UCSD-AML1 (cell line): ENCODE measurements around the gene FMO5.

Experiments
- DNase-seq: peaks from one replicate; lab custom pipeline; 2025; ENCODE audit not compliant: unreplicated experiment; lab: John Stamatoyannopoulos, UW

Gene FMO5, protein sequence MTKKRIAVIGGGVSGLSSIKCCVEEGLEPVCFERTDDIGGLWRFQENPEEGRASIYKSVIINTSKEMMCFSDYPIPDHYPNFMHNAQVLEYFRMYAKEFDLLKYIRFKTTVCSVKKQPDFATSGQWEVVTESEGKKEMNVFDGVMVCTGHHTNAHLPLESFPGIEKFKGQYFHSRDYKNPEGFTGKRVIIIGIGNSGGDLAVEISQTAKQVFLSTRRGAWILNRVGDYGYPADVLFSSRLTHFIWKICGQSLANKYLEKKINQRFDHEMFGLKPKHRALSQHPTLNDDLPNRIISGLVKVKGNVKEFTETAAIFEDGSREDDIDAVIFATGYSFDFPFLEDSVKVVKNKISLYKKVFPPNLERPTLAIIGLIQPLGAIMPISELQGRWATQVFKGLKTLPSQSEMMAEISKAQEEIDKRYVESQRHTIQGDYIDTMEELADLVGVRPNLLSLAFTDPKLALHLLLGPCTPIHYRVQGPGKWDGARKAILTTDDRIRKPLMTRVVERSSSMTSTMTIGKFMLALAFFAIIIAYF

DNA sequence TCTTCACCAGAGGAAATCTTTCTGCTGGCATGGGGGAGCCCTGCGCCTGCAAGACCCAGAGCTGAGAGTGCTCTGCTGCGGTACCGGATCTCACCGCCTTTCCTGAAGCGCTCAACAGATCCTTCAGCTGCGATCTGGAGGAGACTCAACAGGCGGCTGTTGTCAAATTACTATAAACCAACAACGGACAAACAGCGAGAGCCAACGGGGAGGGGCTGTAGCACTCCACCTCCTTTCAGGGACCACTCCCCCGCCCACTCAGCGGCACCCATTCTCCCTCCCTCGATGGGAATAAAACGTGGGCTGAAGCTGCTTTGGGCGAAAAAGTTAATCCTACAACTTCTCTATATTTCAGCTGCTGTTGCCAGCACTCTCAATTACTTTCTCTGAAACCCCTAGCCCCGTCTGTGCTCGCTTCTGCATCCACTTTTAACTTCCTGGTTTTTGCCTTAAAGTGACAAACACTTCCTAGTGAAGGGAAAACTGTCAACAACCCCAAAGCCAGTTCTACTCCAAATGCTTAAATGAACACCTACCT, at the start of gene FMO5:
Gene FMO5 (minus strand): TSS at position 147 of the 538 bp plus-strand sequence. CDS start 310 bp downstream, outside the sequence.
- DNase-seq, result peak; percentile 56

DNA sequence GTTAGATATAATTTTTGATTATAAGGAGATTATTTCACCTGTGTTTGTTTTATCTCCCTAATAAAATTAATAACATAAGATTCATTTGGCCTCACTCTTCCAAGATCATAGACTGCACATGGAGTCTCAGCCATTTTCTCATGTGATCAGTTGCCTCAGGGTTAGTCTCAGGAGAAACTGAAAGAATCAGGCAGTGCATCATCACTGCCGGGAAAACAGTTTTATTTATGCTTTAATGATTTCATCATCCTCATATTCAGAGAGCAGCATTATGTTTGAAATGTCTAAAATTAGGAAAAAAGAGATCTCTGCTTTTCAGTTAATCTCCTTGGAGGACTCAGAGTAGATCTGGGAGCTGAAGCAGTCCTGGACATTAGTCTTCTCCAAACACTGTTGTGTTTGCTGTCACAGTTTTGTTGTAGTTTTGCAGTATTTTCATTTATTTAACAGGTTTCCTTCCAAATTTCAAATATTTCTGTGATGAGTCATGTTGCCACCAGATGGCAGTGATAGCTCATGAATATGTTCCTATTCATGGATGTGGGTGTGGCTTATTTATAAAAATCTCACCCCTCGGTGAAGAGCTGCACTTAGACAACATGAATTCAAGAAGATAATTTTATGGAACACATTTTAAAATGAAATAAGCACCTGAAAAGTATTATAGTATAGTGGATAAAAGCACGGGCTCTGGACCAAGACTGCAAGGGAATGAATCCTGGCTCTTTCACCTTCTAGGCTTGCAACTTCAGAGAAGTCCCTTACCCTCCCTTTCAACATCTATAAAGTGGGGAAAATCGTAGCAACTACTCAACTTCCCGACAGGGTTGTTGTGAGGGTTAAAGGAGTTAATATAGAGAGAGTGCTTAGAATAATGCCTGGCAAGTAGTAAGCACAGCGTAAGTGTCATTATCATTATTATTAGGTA, 48.5 kb upstream of the FMO5 start:
- no peak for DNase-seq

DNA sequence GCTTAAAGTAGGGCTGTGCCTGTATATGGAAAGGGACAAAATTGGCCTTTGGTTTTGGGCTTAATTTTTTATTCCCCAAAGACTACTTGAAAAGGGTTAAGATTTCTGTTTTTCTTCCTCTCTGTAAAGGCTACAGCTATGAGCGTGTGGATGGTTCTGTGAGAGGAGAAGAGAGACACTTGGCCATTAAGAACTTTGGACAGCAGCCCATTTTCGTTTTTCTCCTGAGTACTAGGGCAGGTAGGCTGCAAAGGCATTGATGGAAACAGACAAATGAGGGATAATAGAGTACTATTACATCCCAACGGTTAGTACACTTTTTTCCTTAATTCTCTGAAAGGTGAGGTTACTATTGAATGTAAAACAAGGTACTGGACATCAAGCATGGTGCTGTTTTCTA, 46.9 kb upstream of the FMO5 start:
- DNase-seq, result no peak

DNA sequence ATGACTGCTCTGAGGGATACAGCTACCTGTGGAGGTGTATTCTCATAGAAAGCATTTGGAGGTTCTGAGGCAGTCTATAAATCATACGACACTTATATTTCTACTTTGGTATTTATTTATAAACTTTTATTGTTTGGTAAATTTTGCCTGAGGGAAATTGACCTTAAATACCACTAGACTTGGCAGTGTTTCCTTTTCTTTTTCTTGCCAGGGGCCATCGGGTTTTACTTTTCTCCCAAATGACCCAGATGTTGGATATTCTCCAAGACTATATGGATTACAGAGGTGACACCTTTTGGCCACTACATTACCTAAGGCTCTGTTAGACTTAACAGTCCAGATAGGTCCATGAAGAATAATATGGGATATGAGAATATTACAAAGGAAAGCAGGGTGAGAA, 45.6 kb upstream of the FMO5 start:
- no peak for DNase-seq

DNA sequence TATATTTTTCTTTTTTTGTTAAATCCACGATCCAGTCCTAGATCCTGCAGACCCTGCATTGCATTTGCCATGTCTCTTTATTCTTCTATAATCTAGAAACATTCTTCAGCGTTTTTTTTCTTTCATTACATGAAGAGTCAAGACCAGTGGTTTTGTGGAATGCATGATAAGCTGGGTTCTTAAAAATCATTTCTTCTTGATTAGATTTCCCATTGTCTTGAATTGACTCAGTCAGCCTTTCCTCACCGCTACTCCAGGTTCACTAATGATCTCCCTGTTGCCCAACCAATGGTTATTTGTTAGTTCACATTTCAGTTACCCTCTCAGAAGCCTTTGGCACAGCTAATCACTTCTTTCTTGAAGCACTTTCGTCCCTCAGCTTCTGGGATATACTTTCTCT, 42.6 kb upstream of the FMO5 start:
- DNase-seq, result no peak

DNA sequence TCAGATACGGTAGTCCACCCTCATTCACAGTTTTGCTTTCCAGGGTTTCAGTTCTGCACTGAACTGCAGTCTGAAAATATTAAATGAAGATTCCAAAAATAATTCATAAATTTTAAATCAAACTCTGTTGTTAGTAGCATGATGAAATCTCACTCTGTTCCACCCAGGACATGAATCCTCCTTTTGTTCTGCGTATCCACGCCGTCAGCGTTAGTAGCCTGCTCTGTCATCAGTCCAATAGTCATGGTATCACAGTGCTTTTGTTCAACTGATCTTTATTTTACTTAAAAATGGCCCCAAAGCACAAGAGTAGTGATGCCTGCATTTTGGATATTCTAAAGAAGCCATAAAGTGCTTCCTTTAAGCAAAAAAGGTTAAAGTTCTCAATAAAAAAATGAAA, 41.2 kb upstream of the FMO5 start:
- DNase-seq, result no peak

DNA sequence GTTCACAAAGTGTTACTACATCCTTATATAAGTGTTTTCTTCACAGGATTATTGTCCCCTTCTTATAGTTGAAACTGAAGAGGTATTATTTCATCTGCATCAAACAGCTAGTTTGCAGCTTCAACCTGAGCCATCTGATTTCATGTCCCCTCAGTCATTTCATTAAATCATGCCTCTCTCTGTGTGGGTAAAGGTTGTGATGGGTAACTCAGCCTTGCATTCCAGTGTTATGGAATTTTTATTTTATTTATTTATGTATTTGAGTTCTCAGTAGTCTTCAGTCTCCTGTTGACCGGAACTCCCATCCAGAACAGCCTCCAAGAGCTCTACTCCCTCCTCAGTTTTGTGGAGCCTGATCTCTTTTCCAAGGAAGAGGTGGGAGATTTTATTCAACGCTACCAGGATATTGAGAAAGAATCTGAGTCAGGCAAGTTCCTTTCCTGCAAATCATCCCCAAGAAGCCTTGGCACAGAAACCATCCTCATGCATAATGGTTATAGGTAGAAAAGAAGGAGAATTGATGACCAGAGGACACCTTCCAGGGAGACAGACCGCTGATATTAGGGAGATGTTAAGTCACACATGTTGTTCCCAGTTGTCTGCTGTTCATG, 39.1 kb upstream of the FMO5 start:
- DNase-seq, result no peak

DNA sequence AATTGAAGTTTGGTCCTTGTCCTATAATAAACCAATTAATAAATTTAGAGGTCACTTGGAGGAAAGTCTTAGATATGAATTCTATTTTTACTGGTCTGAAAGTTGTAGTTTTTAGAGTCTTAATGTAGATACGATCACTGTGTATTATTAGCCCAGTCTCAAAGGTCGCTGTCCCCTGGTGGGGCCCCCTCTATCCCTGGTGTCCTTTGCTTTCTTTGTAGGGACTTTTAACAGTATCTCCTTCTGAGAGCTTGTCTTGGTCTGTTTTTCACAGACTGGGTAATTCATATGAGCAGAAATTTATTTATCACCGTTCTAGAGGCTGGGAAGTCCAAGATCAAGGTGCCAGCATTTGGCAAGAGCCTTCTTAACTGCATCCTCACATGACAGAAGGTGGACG, 35.8 kb upstream of the FMO5 start:
- no peak for DNase-seq

DNA sequence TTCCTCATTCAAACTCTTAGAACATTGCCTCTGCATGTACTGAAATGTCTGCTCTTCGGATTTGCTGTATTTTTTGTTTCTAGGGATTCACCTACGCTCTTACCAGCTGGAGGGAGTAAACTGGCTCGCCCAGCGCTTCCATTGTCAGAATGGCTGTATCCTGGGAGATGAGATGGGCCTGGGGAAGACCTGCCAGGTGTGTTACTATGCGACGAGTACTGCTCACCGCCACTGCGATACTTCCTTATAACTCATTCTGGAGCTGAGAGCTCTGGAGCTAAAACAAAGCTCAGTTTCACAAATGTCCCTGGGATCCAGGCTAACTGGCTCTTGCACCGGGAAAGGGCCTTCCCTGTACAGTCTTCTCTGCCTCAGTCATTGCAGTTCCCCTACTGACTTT, 27.4 kb upstream of the FMO5 start:
- DNase-seq, result no peak

DNA sequence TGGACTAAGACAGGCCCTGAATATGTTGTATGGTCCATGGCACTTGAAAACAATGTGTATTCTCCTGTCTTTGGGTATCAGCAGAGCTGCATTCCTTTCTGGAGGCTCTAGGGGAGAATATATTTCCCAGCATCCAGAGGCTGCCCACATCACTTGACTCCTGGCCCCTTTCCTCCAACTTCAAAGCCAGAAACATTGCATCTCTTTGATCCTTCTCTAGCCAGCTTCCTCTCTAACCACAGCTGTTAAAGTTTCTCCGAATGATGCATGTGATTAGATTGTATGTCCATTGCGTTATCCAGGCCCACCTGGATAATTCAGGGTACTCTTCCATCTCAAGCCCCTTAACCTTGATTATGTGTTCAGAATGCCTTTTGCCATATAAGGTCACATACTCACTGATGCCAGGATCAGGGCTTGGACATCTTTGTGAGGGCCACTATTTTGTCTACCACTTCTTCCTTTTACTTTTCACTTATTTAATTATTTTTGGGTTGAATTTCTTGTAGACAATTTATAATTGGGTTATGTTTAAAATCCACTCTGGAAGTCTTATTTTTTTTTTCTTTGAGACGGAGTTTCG, 22.6 kb upstream of the FMO5 start:
- DNase-seq, result no peak

DNA sequence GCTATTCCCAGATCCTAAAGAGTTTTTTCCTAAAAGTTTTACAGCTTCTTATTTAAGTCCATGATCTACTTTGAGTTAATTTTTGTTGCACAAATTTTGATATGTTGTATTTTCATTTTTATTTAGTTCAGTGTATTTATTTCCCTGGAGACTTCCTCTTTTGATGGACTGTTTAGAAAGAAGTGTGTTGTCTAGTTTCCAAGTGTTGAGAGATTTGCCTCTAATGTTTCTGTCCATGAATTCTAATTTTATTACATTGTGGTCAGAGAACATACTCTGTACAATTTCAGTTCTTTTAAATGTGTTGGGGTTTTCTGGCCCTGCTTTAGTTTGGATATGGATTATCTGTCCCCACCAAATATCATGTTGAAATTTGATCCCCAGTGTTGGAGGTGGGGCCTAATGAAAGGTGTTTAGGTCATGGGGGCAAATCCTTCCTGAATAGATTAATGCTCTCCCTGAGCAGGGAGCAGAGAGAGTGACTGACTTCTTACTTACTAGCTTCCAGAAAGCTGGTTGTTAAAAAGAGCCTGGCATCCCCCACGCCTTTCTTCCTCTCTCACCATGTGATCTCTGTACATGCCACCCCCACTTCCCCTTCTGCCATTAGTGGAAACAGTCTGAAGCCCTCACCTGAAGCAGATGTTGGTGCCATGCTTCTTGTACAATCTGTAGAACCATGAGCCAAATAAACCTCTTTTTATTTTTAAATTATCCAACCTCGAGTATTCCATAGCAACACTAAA, 21.9 kb upstream of the FMO5 start:
- no peak for DNase-seq

DNA sequence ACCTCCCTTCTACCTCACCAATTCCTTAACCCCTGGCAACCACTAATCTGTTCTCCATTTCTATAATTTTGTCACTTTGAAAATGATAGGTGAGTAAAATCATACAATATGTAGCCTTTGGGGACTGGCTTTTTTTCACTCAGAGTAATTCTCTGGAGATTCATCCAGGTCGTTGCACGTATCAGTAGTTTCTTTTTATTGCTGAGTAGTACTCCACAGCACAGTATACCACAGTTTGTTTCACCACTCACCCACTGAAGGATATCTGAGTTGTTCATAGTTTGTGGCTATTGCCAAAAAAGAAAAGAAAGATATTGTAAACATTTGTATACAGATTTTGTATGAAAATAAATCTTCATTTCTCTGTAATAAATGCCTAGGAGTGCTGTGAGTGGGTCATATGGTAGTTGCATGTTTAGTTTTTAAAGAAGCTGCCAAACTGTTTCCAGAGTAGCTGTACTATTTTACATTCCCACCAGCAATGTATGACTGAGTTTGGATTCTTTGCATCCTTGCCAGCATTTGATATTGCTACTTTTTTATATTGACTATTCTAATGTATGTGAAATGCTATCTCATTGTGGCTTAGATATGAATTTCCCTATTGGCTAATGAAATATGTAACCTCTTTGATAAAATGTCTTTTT, 21.0 kb upstream of the FMO5 start:
- no peak for DNase-seq

DNA sequence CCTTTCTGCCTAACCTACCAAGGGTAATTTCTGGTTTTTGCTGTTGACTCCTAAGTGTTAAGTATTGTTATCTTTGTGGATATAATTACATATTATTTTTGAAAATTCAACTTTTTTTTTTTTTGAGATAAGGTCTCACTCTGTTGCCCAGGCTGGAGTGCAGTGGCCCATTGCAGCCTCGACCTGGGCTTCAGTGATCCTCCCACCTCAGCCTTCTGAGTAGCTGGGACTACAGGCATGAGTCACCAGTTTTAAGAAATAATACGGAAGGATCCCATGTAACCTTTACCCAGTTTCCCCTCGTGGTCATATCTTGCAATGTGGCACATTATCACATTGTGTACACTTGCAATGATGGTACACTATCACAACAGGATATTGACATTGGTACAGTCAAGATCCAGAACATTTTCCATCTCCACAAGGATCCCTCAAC, 20.5 kb upstream of the FMO5 start:
- DNase-seq, result no peak

DNA sequence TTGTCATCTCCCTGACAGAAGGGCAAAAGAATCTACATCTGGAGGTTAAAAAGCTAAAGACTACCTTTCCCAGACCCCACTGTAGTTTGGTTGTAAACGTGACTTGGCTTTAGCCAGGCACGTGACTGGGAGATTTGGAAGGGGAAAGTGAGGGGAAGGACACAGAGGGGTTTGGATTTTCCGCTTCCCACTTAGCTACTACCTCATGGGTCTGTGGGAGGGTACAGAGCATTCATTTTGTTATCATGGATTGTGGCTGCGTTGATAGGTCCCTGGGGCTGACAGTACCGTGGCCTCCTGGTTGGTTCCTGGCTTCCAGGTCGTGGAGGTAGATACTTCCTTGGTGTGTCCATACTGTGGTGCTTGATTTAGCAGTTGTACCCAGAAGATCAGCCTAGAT, 20.0 kb upstream of the FMO5 start:
- peak; percentile 16 for DNase-seq

DNA sequence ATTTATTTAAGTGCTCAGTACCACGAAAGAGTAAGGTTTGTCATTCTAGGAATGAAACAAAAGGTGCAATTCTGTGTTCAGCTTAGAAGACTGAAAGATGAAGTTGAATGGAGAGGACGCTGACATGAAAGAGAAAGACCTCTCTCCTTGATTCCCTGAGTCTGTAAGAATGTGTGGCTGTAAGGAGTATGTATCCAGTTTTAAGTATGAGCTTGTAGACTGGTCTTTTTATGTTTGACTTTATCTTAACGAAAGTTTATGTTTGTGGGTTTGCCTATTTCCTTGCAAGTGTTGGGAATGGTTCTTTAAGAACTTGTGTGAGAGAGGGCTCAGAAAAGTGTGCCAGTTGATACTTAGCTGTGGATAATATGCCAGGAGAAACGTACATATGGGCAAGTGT, 18.7 kb upstream of the FMO5 start:
- DNase-seq, result no peak

DNA sequence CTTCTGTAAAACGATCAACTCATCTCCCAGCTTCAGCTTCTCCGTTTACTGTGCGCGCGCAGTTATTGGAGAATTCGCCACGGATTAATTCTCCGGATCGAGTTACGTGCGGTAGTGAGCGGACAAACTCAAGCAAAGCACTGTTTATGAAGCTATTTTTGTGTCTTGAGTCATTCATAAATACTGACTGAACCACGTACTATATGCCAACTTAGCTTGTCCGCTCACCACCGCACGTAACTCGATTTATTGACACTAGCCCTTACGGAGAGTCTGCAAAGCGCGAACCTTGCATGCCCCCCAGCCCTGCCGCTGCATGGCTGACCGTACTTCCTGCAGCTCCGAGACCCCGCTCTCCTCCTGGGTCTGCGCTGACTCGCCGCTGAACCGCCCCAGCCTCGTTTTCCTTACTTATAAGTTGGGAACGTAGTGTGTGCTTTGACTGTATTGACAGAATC, 18.1 kb upstream of the FMO5 start:
- DNase-seq, result peak; percentile 58

DNA sequence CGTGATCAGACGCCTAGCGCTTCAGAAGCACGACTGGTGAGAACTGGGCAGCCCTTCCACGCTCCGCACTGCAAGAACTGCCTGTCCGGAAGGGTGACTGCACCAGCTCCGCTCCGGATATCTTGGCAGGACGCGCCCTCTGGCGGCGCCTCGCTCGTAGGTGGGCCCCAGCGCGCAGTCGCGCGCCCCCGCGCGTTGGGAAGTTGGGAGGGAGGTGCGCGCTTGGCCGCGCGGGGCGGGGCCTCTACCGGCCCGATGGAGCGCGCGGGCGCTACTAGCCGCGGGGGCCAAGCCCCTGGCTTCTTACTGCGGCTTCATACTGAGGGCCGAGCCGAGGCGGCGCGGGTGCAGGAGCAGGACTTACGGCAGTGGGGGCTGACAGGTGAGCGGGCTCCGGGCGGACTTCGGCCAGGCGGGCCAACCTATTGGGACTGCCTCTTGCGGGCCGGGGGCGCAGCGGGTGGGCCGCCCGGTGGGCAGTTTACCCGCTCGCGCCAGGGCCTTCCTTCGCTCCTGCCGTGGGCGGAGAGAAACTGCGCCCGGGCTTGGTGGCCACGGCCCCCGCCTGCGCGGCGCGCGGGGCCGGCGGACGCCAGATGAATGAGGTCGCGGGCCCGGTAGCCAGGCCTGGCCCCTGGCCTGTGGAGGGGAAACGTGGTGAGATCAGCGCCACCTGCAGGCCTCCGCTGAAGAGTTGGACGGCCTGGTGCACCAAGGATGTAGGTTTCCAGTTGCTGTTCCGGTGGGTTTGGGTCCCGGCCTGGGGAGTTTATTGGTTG, 17.5 kb upstream of the FMO5 start, which contains the start of gene CHD1L:
Gene CHD1L (plus strand): TSS at position 236 of the 779 bp plus-strand sequence. CDS start 20 bp downstream, at position 256.
- DNase-seq, result peak; percentile 96

DNA sequence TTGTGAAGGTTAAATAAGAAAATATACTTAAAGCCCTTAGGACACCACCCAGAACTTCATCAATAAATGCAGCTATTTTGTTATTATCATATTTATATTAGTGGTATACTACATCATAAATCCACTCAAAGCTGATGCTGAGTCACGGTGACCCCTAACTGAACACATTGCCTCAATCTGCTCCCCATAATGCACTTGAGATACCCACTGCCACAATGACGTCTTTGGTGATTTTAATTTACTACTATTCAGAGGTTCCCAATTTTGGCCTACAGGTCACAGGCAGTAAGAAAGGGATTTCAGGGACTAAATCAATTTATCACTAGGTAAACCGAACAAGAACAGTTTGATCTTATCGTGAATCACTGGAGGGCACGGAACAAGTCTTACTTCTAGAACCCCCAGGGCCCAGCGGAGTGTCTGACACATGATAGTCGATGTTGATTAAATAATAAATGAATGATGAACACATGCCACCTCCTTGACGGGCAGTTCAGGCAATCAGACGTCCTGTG, 16.9 kb upstream of the FMO5 start:
- DNase-seq, result no peak
